HepG2 (cell line): Measurements from ENCODE around the gene SPAG4. TPM values are rescaled to one million over a fixed set of nuclear protein-coding genes. Genes with fewer than 3 reads are reported as not detected.

Source experiments
- ATAC-seq: fragments of 200-7000 bp; cut with Tn5 transposase; 3 replicates; pipeline ENCODE4 v1.9.1; 2020; ENCODE audit warnings: mild to moderate bottlenecking, moderate library complexity
- BruUV-seq: library from RNA; stranded (reverse); fragments of 400-500 nt; replicated peaks from 2 replicates; lab custom pipeline; 2021; lab: Mats Ljungman, UMichigan
- CTCF ChIA-PET: fragments of 300-600 bp; formaldehyde crosslinking; extraction: SDS; loops from one replicate; lab custom pipeline; 2021; ENCODE audit warnings: low total read pairs, inconsistent platforms, low intra/inter-chr PET ratio; lab: Yijun Ruan, JAX
- POLR2A ChIA-PET: fragments of 350-600 bp; sonication (Branson Sonifier 250); formaldehyde crosslinking; loops from one replicate; lab custom pipeline; 2020; ENCODE audit warnings: antibody characterized with exemption, inconsistent platforms; lab: Yijun Ruan, JAX
- DNase-seq: peaks from one replicate; pipeline ENCODE4 v3.0.0-alpha.2; 2015; ENCODE audit warnings: low spot score
- FAIRE-seq: peaks from 3 replicates; lab custom pipeline; 2011; peaks lifted over from hg19 to GRCh38; lab: Jason Lieb, UNC
- H2AFZ ChIP-seq: one replicate; pipeline ENCODE4 v1.6.1; 2011; ENCODE audit warnings: low read length, inconsistent platforms
- H3K27ac ChIP-seq: fragments of 300-600 bp; 3 replicates; pipeline ENCODE4 v1.8.0; 2011; ENCODE audit warnings: mixed run types, mild to moderate bottlenecking, mixed read lengths, low read length, inconsistent platforms; ENCODE audit not compliant: insufficient read depth; ENCODE audit errors: extremely low read length
- H3K27me3 ChIP-seq, 2 experiments: fragments of 200-600 bp in 1 of 2; 2 replicates in 1 of 2; 3 replicates in 1 of 2; pipeline versions ENCODE4 v1.6.0 to v1.8.0; 2011; ENCODE audit warnings: low read length in 2 of 2, mild to moderate bottlenecking in 2 of 2, moderate library complexity in 2 of 2, inconsistent platforms in 1 of 2; ENCODE audit not compliant: insufficient read depth in 2 of 2, control insufficient read depth in 1 of 2
- H3K36me3 ChIP-seq, 2 experiments: fragments of 200-600 bp in 1 of 2; replicated peaks in 1 of 2; 2 replicates in 1 of 2; 3 replicates in 1 of 2; pipeline versions ENCODE4 v1.5.1 to v1.8.0; 2011; ENCODE audit warnings: low read length in 2 of 2, inconsistent platforms in 1 of 2; ENCODE audit not compliant: insufficient read depth in 2 of 2, control insufficient read depth in 1 of 2
- H3K4me1 ChIP-seq: 2 replicates; pipeline ENCODE4 v1.5.1; 2012; ENCODE audit warnings: low read length, inconsistent platforms; ENCODE audit not compliant: insufficient read depth
- H3K4me2 ChIP-seq: 2 replicates; pipeline ENCODE4 v1.6.0; 2011; ENCODE audit warnings: low read depth, low read length, inconsistent platforms
- H3K4me3 ChIP-seq, 3 experiments: fragments of 200-600 bp in 1 of 3; sonication (generic), shearing (Covaris generic) in 1 of 3; replicated peaks in 1 of 3; 2 replicates each; pipeline ENCODE4 v1.5.1; 2011 to 2016; ENCODE audit warnings: low read length in 3 of 3, inconsistent platforms in 2 of 3, low read depth in 2 of 3, mild to moderate bottlenecking in 2 of 3, control low read depth in 1 of 3, mixed read lengths in 1 of 3; ENCODE audit not compliant: insufficient read depth in 1 of 3
- H3K79me2 ChIP-seq: one replicate; pipeline ENCODE4 v1.6.1; 2011; ENCODE audit warnings: low read length, inconsistent platforms; ENCODE audit not compliant: insufficient read depth
- H3K9ac ChIP-seq: 2 replicates; pipeline ENCODE4 v1.6.0; 2011; ENCODE audit warnings: mild to moderate bottlenecking, low read depth, low read length, inconsistent platforms; ENCODE audit not compliant: insufficient read depth
- H3K9me3 ChIP-seq: 2 replicates; pipeline ENCODE4 v1.5.1; 2012; ENCODE audit warnings: mild to moderate bottlenecking, low read length
- H4K20me1 ChIP-seq: 2 replicates; pipeline ENCODE4 v1.6.0; 2011; ENCODE audit warnings: inconsistent platforms, mild to moderate bottlenecking, low read length, moderate library complexity; ENCODE audit not compliant: insufficient read depth
- CEBPB ChIP-seq: IDR thresholded peaks from 2 replicates; pipeline ENCODE4 v1.6.1; 2011; ENCODE audit warnings: low read depth, low read length, improper control_type of control experiment, borderline replicate concordance
- FOXC1 ChIP-seq: sonication (generic); formaldehyde crosslinking; IDR thresholded peaks from 2 replicates; pipeline ENCODE4 v1.8.0; 2022; ENCODE audit warnings: mild to moderate bottlenecking, missing genetic modification reagents, borderline replicate concordance
- GLI4 ChIP-seq: sonication (generic); formaldehyde crosslinking; IDR thresholded peaks from 2 replicates; pipeline ENCODE4 v1.5.1; 2020; ENCODE audit warnings: missing genetic modification reagents, mild to moderate bottlenecking, moderate library complexity, borderline replicate concordance
- HDAC1 ChIP-seq: sonication (generic); formaldehyde crosslinking; IDR thresholded peaks from 2 replicates; pipeline ENCODE4 v1.5.1; 2020; ENCODE audit warnings: mild to moderate bottlenecking, missing genetic modification reagents
- IRF2 ChIP-seq: IDR thresholded peaks from 2 replicates; pipeline ENCODE4 v1.6.1; 2018; ENCODE audit warnings: missing genetic modification reagents, missing compliant biosample characterization
- MEF2D ChIP-seq: sonication (generic); formaldehyde crosslinking; IDR thresholded peaks from 2 replicates; pipeline ENCODE4 v1.5.1; 2020; ENCODE audit warnings: mild to moderate bottlenecking, missing genetic modification reagents
- PHB2 ChIP-seq: fragments of 450-650 bp; IDR thresholded peaks from 2 replicates; pipeline ENCODE4 v1.6.1; 2018; ENCODE audit not compliant: partially characterized antibody
- SALL2 ChIP-seq: sonication (generic); formaldehyde crosslinking; IDR thresholded peaks from 2 replicates; pipeline ENCODE4 v1.8.1; 2023; ENCODE audit warnings: mild to moderate bottlenecking, missing genetic modification reagents, inconsistent platforms
- ZHX2 ChIP-seq, 2 experiments: sonication (generic) in 1 of 2; formaldehyde crosslinking in 1 of 2; IDR thresholded peaks; 2 replicates each; pipeline versions ENCODE4 v1.6.1 to v1.9.0; 2014 to 2022; ENCODE audit warnings: antibody characterized with exemption in 1 of 2, borderline replicate concordance in 1 of 2, inconsistent platforms in 1 of 2, low read depth in 1 of 2, missing genetic modification reagents in 1 of 2
- ZNF646 ChIP-seq: sonication (generic); formaldehyde crosslinking; IDR thresholded peaks from 2 replicates; pipeline ENCODE4 v1.9.0; 2021; ENCODE audit warnings: mild to moderate bottlenecking, missing genetic modification reagents
- ZNF724P ChIP-seq: sonication (generic); formaldehyde crosslinking; IDR thresholded peaks from 2 replicates; pipeline ENCODE4 v1.8.0; 2022; ENCODE audit warnings: missing genetic modification reagents, borderline replicate concordance
- WGBS: methylation state at CpG from one replicate; pipeline ENCODE4 v1.1.6; 2017; ENCODE audit warnings: low lambda C conversion rate; 5-methylcytosine and 5-hydroxymethylcytosine counted together
- in situ Hi-C: cut with HindIII; loops from 2 replicates; pipeline ENCODE4 v1.10.0; 2017; ENCODE audit warnings: low pct_unique_long_range_greater_than_20kb; ENCODE audit not compliant: extremely low pct_ligation_motif_present
- intact Hi-C: fragments of 100-400 bp; cut with micrococcal nuclease; formaldehyde crosslinking; loops from one replicate; pipeline ENCODE4 v1.10.0; 2022; ENCODE audit not compliant: unreplicated experiment
- polyA plus RNA-seq, 8 experiments: library from polyadenylated mRNA; depleted of rRNA in 3 of 8; stranded (reverse) in 7 of 8; unstranded in 1 of 8; fragments of >200 nt; fragmentation: Illumina TruSeq in 4 of 8; extraction: Trizol in 4 of 8; gene quantifications; 2 replicates each; pipeline versions ENCODE4 v1.2.1 to v1.2.3, GENCODE V29; 2011 to 2016; ENCODE audit warnings: low read depth in 4 of 8, missing spikeins in 1 of 8, mixed read lengths in 1 of 8; ENCODE audit not compliant: insufficient read depth in 1 of 8
- total RNA-seq, 5 experiments: library from RNA; depleted of rRNA; stranded (reverse); fragments of >200 nt; fragmentation: Illumina TruSeq; extraction: Trizol; gene quantifications; 2 replicates each; pipeline ENCODE4 v1.2.3, GENCODE V29; 2016; ENCODE audit warnings: low read depth in 1 of 5

Gene SPAG4
- total and polyA plus RNA-seq, 2 of the 13 experiments (the other 11 are each of a cell fraction or from before 2014, with no cell fraction given) = 5.8 to 137 TPM

DNA sequence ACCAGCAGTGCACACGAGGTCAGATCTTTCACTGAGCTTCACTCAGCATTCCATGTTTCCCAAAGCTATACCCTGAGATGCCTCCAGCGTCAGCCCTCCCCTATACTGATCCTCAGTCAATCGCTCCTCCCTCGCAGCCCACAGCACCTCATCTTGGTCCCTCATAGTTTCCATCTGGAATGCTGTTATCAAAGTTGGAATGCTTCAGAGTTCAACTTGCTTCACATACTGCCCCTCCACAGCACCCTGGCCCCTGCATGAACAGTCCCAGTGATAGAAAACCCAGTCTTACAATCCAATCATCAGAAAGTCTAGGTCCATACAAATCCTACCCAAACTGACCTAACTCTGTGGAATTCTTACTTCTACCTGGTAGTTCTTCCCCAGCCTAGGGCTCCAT is 20.0 kb downstream of the SPAG4 start:
- WGBS = 67% methylated on average over 4 of the region's 4 CpGs
- TF ChIP-seq ZNF724P = no peak
- TF ChIP-seq PHB2 = no peak
- peak; percentile 66; the same call in 1 of the 2 replicates for TF ChIP-seq CEBPB
- 0 out of 2 replicates have a peak, but pooled peaks have one; percentile 29 for TF ChIP-seq GLI4
- TF ChIP-seq IRF2 (CRISPR knock-in tag) = no peak
- TF ChIP-seq MEF2D (CRISPR knock-in tag) = peak; percentile 47; the same call in 1 of the 2 replicates
- no peak for TF ChIP-seq FOXC1
- no peak for TF ChIP-seq SALL2 (CRISPR knock-in tag)
- TF ChIP-seq ZHX2 (IDR thresholded peaks at IDR 0.05; ENCODE audit: low read depth) = no peak
- TF ChIP-seq ZHX2 (CRISPR knock-in tag; IDR thresholded peaks at IDR 0.05; ENCODE audit: borderline replicate concordance) = no peak
- TF ChIP-seq ZNF646 = no peak
- no peak for TF ChIP-seq HDAC1 (CRISPR knock-in tag)

More for the DNA sequence above, 20.0 kb downstream of the SPAG4 start:
- Histone ChIP-seq H3K4me3 (no peak overlapping the region), H3K4me2 (peak overlapping the region; percentile 57), H3K27ac (peak overlapping the region; percentile 68), H3K4me1 (peaks cover 34% of the 10 kb centered on the region), H4K20me1 (peaks cover 50% of the 10 kb centered on the region), H3K36me3 (peaks cover 19 to 23% of the 10 kb centered on the region in 2 experiments), H3K9me3 (no peaks in the 10 kb centered on the region), H3K9ac (peak overlapping the region; percentile 11; the same call in 1 of the 2 replicates), H3K79me2 (peaks cover 83% of the 10 kb centered on the region), H2AFZ (no peak overlapping the region), H3K27me3 (no peaks in the 10 kb centered on the region)
- in situ Hi-C loops (no loop called here), intact Hi-C loops (no loop called here)
- no peak for FAIRE-seq
- peak; percentile 76 for DNase-seq
- ChIA-PET CTCF (no interaction called here), POLR2A (interaction anchor here (0.7 to 4.1 kb wide), 9 partner anchors 10 to 107 kb away, joined by 3 to 21 read pairs (median 5); partner anchors contain the start of genes CPNE1, RBM12, RBM39 and SPAG4)
- BruUV-seq = no TSS peak
- peak; percentile 76 for ATAC-seq
